ENCODE results near the gene BSPRY.

Gene BSPRY

GRCh38 chr9:113356686-113357292, 7.4 kb downstream of the BSPRY start:
- POLR2A ChIA-PET = interaction anchor here (1.2 kb wide), 1 partner anchor 9 kb away, joined by 3 read pairs; no protein-coding TSS in a partner anchor
- Histone ChIP-seq H3K27ac (ENCODE audit: insufficient read depth in 1 of 2, low read depth in 1 of 2, low read length in 2 of 2, poor library complexity in 1 of 2, severe bottlenecking in 2 of 2) (no peak overlapping the region), H3K27me3 (replicated peaks in 2 of 5; ENCODE audit: control insufficient read depth in 4 of 5, insufficient read depth in 5 of 5, low read length in 4 of 5) (no peaks in the 10 kb centered on the region), H3K4me3 (ENCODE audit: control insufficient read depth in 1 of 7, extremely low read depth in 1 of 7, insufficient read depth in 4 of 7, low read depth in 2 of 7, low read length in 6 of 7) (no peak overlapping the region), H3K4me1 (ENCODE audit: control extremely low read depth in 1 of 4, control insufficient read depth in 4 of 4, insufficient read depth in 4 of 4, low read length in 3 of 4) (peaks cover 0 to 14% (median 10%) of the 10 kb centered on the region in 4 experiments), H3K36me3 (ENCODE audit: control insufficient read depth in 4 of 4, insufficient read depth in 4 of 4, low read length in 3 of 4) (peaks cover 9 to 68% (median 19%) of the 10 kb centered on the region in 4 experiments), H3K9me3 (ENCODE audit: control extremely low read depth in 1 of 5, control insufficient read depth in 4 of 5, insufficient read depth in 2 of 5, low read depth in 1 of 5, low read length in 4 of 5) (no peaks in the 10 kb centered on the region)
- WGBS (ENCODE audit: insufficient coverage) = 97% methylated on average over 4 of the region's 7 CpGs
- no peak for DNase-seq
- CTCF ChIA-PET = interaction anchor here (1.4 to 1.6 kb wide), 3 partner anchors 8 to 43 kb away, joined by 5 to 7 read pairs (median 6); partner anchors contain the start of gene BSPRY

- peaks cover 9 to 77% (median 24%) of the 10 kb centered on the region in 4 experiments for H3K36me3 ChIP-seq (ENCODE audit: control insufficient read depth in 4 of 4, insufficient read depth in 4 of 4, low read length in 3 of 4)
- WGBS (ENCODE audit: insufficient coverage) = 100% methylated on average over 1 of the region's 1 CpG
- no peaks in the 10 kb centered on the region for H3K9me3 ChIP-seq (ENCODE audit: control extremely low read depth in 1 of 5, control insufficient read depth in 4 of 5, insufficient read depth in 2 of 5, low read depth in 1 of 5, low read length in 4 of 5)
- H3K27ac ChIP-seq (ENCODE audit: insufficient read depth in 1 of 2, low read depth in 1 of 2, low read length in 2 of 2, poor library complexity in 1 of 2, severe bottlenecking in 2 of 2) = no peak overlapping the region
- no peak overlapping the region for H3K4me3 ChIP-seq (ENCODE audit: control insufficient read depth in 1 of 7, extremely low read depth in 1 of 7, insufficient read depth in 4 of 7, low read depth in 2 of 7, low read length in 6 of 7)
- CTCF ChIA-PET = interaction anchor here (0.9 to 1.7 kb wide), 2 partner anchors 9 to 14 kb away, joined by 4 to 5 read pairs; no protein-coding TSS in a partner anchor
- H3K4me1 ChIP-seq (ENCODE audit: control extremely low read depth in 1 of 4, control insufficient read depth in 4 of 4, insufficient read depth in 4 of 4, low read length in 3 of 4) = no peaks in the 10 kb centered on the region
- no peak for DNase-seq
- POLR2A ChIA-PET = no interaction called here
- H3K27me3 ChIP-seq (replicated peaks in 2 of 5; ENCODE audit: control insufficient read depth in 4 of 5, insufficient read depth in 5 of 5, low read length in 4 of 5) = no peaks in the 10 kb centered on the region
Measured at GRCh38 chr9:113359385-113359784, 10.0 kb downstream of the BSPRY start.

GRCh38 chr9:113360242-113360842, 11.0 kb downstream of the BSPRY start:
- POLR2A ChIA-PET = no interaction called here
- WGBS (ENCODE audit: insufficient coverage) = 96% methylated on average over 15 of the region's 15 CpGs
- H3K9me3 ChIP-seq (ENCODE audit: control extremely low read depth in 1 of 5, control insufficient read depth in 4 of 5, insufficient read depth in 2 of 5, low read depth in 1 of 5, low read length in 4 of 5) = no peaks in the 10 kb centered on the region

GRCh38 chr9:113361304-113362018, 12.1 kb downstream of the BSPRY start:
- Histone ChIP-seq H3K27me3 (replicated peaks in 2 of 5; ENCODE audit: control insufficient read depth in 4 of 5, insufficient read depth in 5 of 5, low read length in 4 of 5) (no peaks in the 10 kb centered on the region), H3K27ac (ENCODE audit: insufficient read depth in 1 of 2, low read depth in 1 of 2, low read length in 2 of 2, poor library complexity in 1 of 2, severe bottlenecking in 2 of 2) (no peak overlapping the region), H3K4me3 (ENCODE audit: control insufficient read depth in 1 of 7, extremely low read depth in 1 of 7, insufficient read depth in 4 of 7, low read depth in 2 of 7, low read length in 6 of 7) (no peak overlapping the region), H3K9me3 (ENCODE audit: control extremely low read depth in 1 of 5, control insufficient read depth in 4 of 5, insufficient read depth in 2 of 5, low read depth in 1 of 5, low read length in 4 of 5) (no peaks in the 10 kb centered on the region), H3K36me3 (ENCODE audit: control insufficient read depth in 4 of 4, insufficient read depth in 4 of 4, low read length in 3 of 4) (peaks cover 9 to 68% (median 23%) of the 10 kb centered on the region in 4 experiments), H3K4me1 (ENCODE audit: control extremely low read depth in 1 of 4, control insufficient read depth in 4 of 4, insufficient read depth in 4 of 4, low read length in 3 of 4) (no peaks in the 10 kb centered on the region)
- 95% methylated on average over 3 of the region's 7 CpGs for WGBS (ENCODE audit: insufficient coverage)
- POLR2A ChIA-PET = no interaction called here
- CTCF ChIA-PET = interaction anchor here (1.5 to 7.2 kb wide), 2 partner anchors 11 to 46 kb away, joined by 6 to 48 read pairs; partner anchors contain the start of gene BSPRY
- DNase-seq = no peak

More at GRCh38 chr9:113360242-113360842, 11.0 kb downstream of the BSPRY start:
- Histone ChIP-seq H3K4me3 (ENCODE audit: control insufficient read depth in 1 of 7, extremely low read depth in 1 of 7, insufficient read depth in 4 of 7, low read depth in 2 of 7, low read length in 6 of 7) (no peak overlapping the region), H3K27me3 (replicated peaks in 2 of 5; ENCODE audit: control insufficient read depth in 4 of 5, insufficient read depth in 5 of 5, low read length in 4 of 5) (no peaks in the 10 kb centered on the region), H3K27ac (ENCODE audit: insufficient read depth in 1 of 2, low read depth in 1 of 2, low read length in 2 of 2, poor library complexity in 1 of 2, severe bottlenecking in 2 of 2) (no peak overlapping the region), H3K4me1 (ENCODE audit: control extremely low read depth in 1 of 4, control insufficient read depth in 4 of 4, insufficient read depth in 4 of 4, low read length in 3 of 4) (no peaks in the 10 kb centered on the region), H3K36me3 (ENCODE audit: control insufficient read depth in 4 of 4, insufficient read depth in 4 of 4, low read length in 3 of 4) (peaks cover 9 to 69% (median 21%) of the 10 kb centered on the region in 4 experiments)
- DNase-seq = no peak
- CTCF ChIA-PET = interaction anchor here (7.2 kb wide), 1 partner anchor 10 kb away, joined by 48 read pairs; the partner anchor contains the start of gene BSPRY

GRCh38 chr9:113363336-113363735, 14.0 kb downstream of the BSPRY start:
- peaks cover 10 to 69% (median 27%) of the 10 kb centered on the region in 4 experiments for H3K36me3 ChIP-seq (ENCODE audit: control insufficient read depth in 4 of 4, insufficient read depth in 4 of 4, low read length in 3 of 4)
- no peaks in the 10 kb centered on the region for H3K9me3 ChIP-seq (ENCODE audit: control extremely low read depth in 1 of 5, control insufficient read depth in 4 of 5, insufficient read depth in 2 of 5, low read depth in 1 of 5, low read length in 4 of 5)
- no peak for DNase-seq
- ChIA-PET CTCF (interaction anchor here (0.9 to 7.2 kb wide), 2 partner anchors 13 to 27 kb away, joined by 3 to 48 read pairs; partner anchors contain the start of gene BSPRY), POLR2A (no interaction called here)
- no peak overlapping the region for H3K27ac ChIP-seq (ENCODE audit: insufficient read depth in 1 of 2, low read depth in 1 of 2, low read length in 2 of 2, poor library complexity in 1 of 2, severe bottlenecking in 2 of 2)
- no peak overlapping the region for H3K4me3 ChIP-seq (ENCODE audit: control insufficient read depth in 1 of 7, extremely low read depth in 1 of 7, insufficient read depth in 4 of 7, low read depth in 2 of 7, low read length in 6 of 7)
- 100% methylated on average over 3 of the region's 3 CpGs for WGBS (ENCODE audit: insufficient coverage)
- no peaks in the 10 kb centered on the region for H3K27me3 ChIP-seq (replicated peaks in 2 of 5; ENCODE audit: control insufficient read depth in 4 of 5, insufficient read depth in 5 of 5, low read length in 4 of 5)
- H3K4me1 ChIP-seq (ENCODE audit: control extremely low read depth in 1 of 4, control insufficient read depth in 4 of 4, insufficient read depth in 4 of 4, low read length in 3 of 4) = no peaks in the 10 kb centered on the region

- H3K36me3 ChIP-seq (ENCODE audit: control insufficient read depth in 4 of 4, insufficient read depth in 4 of 4, low read length in 3 of 4) = peaks cover 10 to 71% (median 35%) of the 10 kb centered on the region in 4 experiments
- CTCF ChIA-PET = interaction anchor here (0.7 to 7.2 kb wide), 4 partner anchors 8 to 66 kb away, joined by 3 to 48 read pairs (median 6); partner anchors contain the start of gene BSPRY
- POLR2A ChIA-PET = no interaction called here
- no peak overlapping the region for H3K27ac ChIP-seq (ENCODE audit: insufficient read depth in 1 of 2, low read depth in 1 of 2, low read length in 2 of 2, poor library complexity in 1 of 2, severe bottlenecking in 2 of 2)
- DNase-seq = no peak
- WGBS (ENCODE audit: insufficient coverage) = no CpG with 5 or more reads among the region's 1 CpG
- no peaks in the 10 kb centered on the region for H3K27me3 ChIP-seq (replicated peaks in 2 of 5; ENCODE audit: control insufficient read depth in 4 of 5, insufficient read depth in 5 of 5, low read length in 4 of 5)
- no peaks in the 10 kb centered on the region for H3K4me1 ChIP-seq (ENCODE audit: control extremely low read depth in 1 of 4, control insufficient read depth in 4 of 4, insufficient read depth in 4 of 4, low read length in 3 of 4)
- H3K9me3 ChIP-seq (ENCODE audit: control extremely low read depth in 1 of 5, control insufficient read depth in 4 of 5, insufficient read depth in 2 of 5, low read depth in 1 of 5, low read length in 4 of 5) = no peaks in the 10 kb centered on the region
- no peak overlapping the region for H3K4me3 ChIP-seq (ENCODE audit: control insufficient read depth in 1 of 7, extremely low read depth in 1 of 7, insufficient read depth in 4 of 7, low read depth in 2 of 7, low read length in 6 of 7)
Measured at GRCh38 chr9:113364951-113365350, 15.6 kb downstream of the BSPRY start.
